Gastrocnemius medialis (tissue), 4 donors: ENCODE results near the gene ZBED5. TPM values are rescaled to one million over a fixed set of nuclear protein-coding genes. Genes with fewer than 3 reads are reported as not detected.
A peak's percentile ranks its signal among the peaks of the same experiment; 100 is the strongest.

Experiments
- ATAC-seq, 2 donors: fragments of 150-250 bp; one replicate each; pipeline ENCODE4 v1.9.1; 2016
- DNase-seq, 2 donors: peaks; one replicate each; pipeline ENCODE4 v3.0.0-alpha.2; 2019
- H3K27ac ChIP-seq, 4 donors: fragments of 200-600 bp; sonication (generic); 1 replicate in 1 of 4; 2 replicates in 3 of 4; pipeline ENCODE4 v1.5.1; 2016 to 2018; ENCODE audit warnings: mild to moderate bottlenecking in 2 of 4, moderate library complexity in 1 of 4
- H3K27me3 ChIP-seq, 3 donors: fragments of 200-600 bp; sonication (generic) in 2 of 3; 1 replicate in 1 of 3; 2 replicates in 2 of 3; pipeline versions ENCODE4 v1.5.1 to v1.6.0; 2016 to 2019; ENCODE audit warnings: mild to moderate bottlenecking in 1 of 3, moderate library complexity in 1 of 3
- H3K36me3 ChIP-seq, 2 donors: fragments of 200-600 bp; sonication (generic) in 1 of 2; one replicate each; pipeline ENCODE4 v1.5.1; 2017 to 2018
- H3K4me1 ChIP-seq, 2 donors: fragments of 200-600 bp; sonication (generic) in 1 of 2; one replicate each; pipeline ENCODE4 v1.5.1; 2016 to 2017; ENCODE audit warnings: mild to moderate bottlenecking in 2 of 2
- H3K4me3 ChIP-seq, 4 donors: fragments of 200-600 bp; sonication (generic) in 3 of 4; 1 replicate in 1 of 4; 2 replicates in 3 of 4; pipeline ENCODE4 v1.5.1; 2016 to 2019; ENCODE audit warnings: mild to moderate bottlenecking in 2 of 4
- H3K9me3 ChIP-seq, 3 donors: fragments of 200-600 bp; sonication (generic) in 2 of 3; 1 replicate in 1 of 3; 2 replicates in 2 of 3; pipeline ENCODE4 v1.5.1; 2016 to 2019
- CTCF ChIP-seq, 5 experiments: fragments of 450-650 bp in 3 of 5; fragments of 200-600 bp in 2 of 5; sonication (generic) in 2 of 5; IDR thresholded peaks in 4 of 5; conservative IDR thresholded peaks in 1 of 5; 1 replicate in 4 of 5; 2 replicates in 1 of 5; pipeline ENCODE4 v1.5.1; 2016 to 2019; ENCODE audit warnings: antibody characterized with exemption in 5 of 5, mild to moderate bottlenecking in 3 of 5, moderate library complexity in 3 of 5
- POLR2A ChIP-seq, 2 donors: fragments of 450-650 bp; IDR thresholded peaks; one replicate each; pipeline ENCODE4 v1.6.1; 2017; ENCODE audit warnings: antibody characterized with exemption in 2 of 2, mild to moderate bottlenecking in 2 of 2, moderate library complexity in 2 of 2
- in situ Hi-C, 4 donors: fragments of 200-750 bp; cut with MboI; loops; one replicate each; pipeline versions ENCODE4 v1.15.0 to v1.8.0; 2017; ENCODE audit warnings: low sequenced_read_pairs in 4 of 4
- intact Hi-C: fragments of 100-400 bp; cut with DNase I; formaldehyde crosslinking; loops from one replicate; pipeline ENCODE4 v1.15.1; 2023; ENCODE audit warnings: low total_unique reads
- total RNA-seq, 4 donors: library from RNA; depleted of rRNA; stranded (reverse); fragments of >200 nt; gene quantifications; one replicate each; pipeline versions ENCODE4 v1.1.0 to v1.2.3, GENCODE V29; 2016

ZBED5 gene
- 10 to 100 TPM; 11.3 to 36.3 (median 18.5) TPM for total RNA-seq

DNA sequence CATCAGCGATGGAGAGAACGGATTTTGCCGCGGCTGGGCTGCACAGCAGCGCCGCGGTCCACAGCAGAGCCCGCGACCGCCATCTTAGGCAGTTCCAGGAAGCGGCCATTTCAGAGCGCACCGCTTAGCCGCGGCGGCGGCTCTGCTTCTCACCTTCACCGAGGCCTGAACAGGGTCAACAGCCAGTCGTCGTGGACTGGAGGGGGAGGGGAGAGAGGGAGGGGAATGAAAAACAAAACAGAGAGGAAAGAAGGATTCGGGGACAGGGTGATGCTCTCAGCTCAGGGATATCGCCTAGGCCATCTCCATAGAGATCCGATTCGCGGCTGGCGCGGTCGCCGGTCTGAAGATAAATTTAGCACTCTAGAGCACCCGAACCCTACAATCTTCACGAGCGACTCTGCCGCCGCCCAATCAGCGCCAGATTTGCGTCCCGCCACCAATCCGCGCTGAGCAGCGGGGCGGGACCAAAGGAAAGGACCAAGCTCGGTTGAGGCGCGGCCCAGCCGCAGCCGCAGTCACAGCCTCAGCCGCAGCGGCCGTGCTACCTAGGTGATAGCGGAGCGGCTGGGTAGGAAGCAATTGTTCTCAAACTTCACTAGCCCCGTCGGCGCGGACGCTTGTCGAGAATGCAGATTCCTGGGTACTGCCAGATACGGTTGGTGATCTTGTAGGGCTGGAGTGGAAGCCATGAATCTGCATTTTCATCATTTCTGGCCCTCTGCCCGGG is at the start of gene ZBED5:
Gene ZBED5 (minus strand): TSS at position 345 of the 730 bp plus-strand sequence. CDS start 3,108 bp downstream, outside the sequence.
- H3K4me1 ChIP-seq: peaks cover 31 to 36% of the 10 kb centered on the region in 2 donors

GRCh38 chr11:10906521-10906920 is 48.7 kb upstream of the ZBED5 start:
- H3K27me3 ChIP-seq: no peaks in the 10 kb centered on the region
- in situ Hi-C loops (no loop called here), intact Hi-C loops (loop anchor here (1.0 to 10.0 kb wide), 2 partner anchors 114 to 238 kb away; no protein-coding TSS in a partner anchor)
- H3K4me1 ChIP-seq: peaks cover 12 to 17% of the 10 kb centered on the region in 2 donors
- H3K36me3 ChIP-seq: no peaks in the 10 kb centered on the region
- ATAC-seq (peak; percentile 51 to 75), DNase-seq (no peak)
- no peak overlapping the region for H3K4me3 ChIP-seq
- H3K27ac ChIP-seq: peak overlapping the region in 2 of 4 donors; percentile 9 to 51
- no peaks in the 10 kb centered on the region for H3K9me3 ChIP-seq
- TF ChIP-seq CTCF (IDR thresholded peaks at IDR 0.05 in 4 of 5, conservative IDR thresholded peaks at IDR 0.05 in 1 of 5) (peak in 3 of 5 experiments; percentile 4 to 45 (median 28)), POLR2A (IDR thresholded peaks at IDR 0.05) (no peak)

More for the DNA sequence above, at the start of gene ZBED5:
- peak; percentile 87 to 92 for ATAC-seq
- H3K27me3 ChIP-seq: no peaks in the 10 kb centered on the region
- peaks cover 0 to 33% of the 10 kb centered on the region in 2 donors for H3K36me3 ChIP-seq
- DNase-seq: peak; percentile 97 to 98
- H3K9me3 ChIP-seq: no peaks in the 10 kb centered on the region
- TF ChIP-seq POLR2A (IDR thresholded peaks at IDR 0.05) (peak; percentile 98 to 99), CTCF (IDR thresholded peaks at IDR 0.05 in 4 of 5, conservative IDR thresholded peaks at IDR 0.05 in 1 of 5) (peak in 2 of 5 experiments; percentile 6 to 43)
- in situ Hi-C loops: loop anchor here in 3 of 4 donors (5.0 to 10.0 kb wide), 3 partner anchors 44 to 56 kb away; partner anchors contain the start of gene EIF4G2 (in 1 of the 3)
- H3K27ac ChIP-seq: peak within 1 kb of the TSS; percentile 95 to 99 (median 98)
- intact Hi-C loops: loop anchor here (1.0 to 10.0 kb wide), 3 partner anchors 42 to 987 kb away; partner anchors contain the start of genes EIF4G2 and USP47
- H3K4me3 ChIP-seq: peak within 1 kb of the TSS; percentile 89 to 97 (median 94)

DNA sequence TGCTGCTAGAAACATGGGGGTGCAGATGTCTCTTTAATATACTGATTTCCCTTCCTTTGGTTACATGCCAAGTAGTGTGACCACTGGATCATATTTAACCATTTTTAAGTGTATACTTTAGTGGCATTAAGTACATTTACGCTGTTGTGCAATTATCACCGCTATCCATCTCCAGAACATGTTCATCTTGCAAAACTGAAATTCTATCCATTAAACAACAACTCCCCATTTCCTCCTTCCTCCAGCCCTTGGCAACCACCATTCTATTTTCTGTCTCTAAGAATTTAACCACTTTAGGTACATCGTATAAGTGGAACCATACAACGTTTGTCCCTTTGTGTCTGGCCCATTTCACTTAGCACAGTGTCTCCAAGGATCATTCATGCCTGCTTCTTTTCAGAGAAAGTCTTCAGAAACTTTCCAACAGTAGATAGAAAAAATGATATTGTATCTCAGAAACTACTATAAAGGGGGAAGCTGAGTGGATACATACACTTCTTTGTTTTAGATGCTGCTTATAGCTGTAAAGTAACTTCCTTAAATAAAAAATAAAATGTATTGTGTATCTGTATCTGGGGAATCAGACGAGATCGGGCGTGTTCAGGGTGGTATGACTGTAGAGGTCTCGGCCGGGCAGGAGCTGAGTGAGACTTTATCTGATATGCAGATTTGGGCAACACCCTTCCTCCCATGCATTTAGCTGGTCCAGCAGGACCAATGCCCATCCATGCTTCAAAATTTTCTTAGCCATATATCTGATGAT is 44.6 kb upstream of the ZBED5 start:
- no peaks in the 10 kb centered on the region for H3K36me3 ChIP-seq
- no peaks in the 10 kb centered on the region for H3K9me3 ChIP-seq
- peaks cover 48 to 52% of the 10 kb centered on the region in 2 donors for H3K4me1 ChIP-seq
- peak overlapping the region; percentile 88 to 96 (median 94) for H3K27ac ChIP-seq
- no peak for ATAC-seq
- TF ChIP-seq CTCF (IDR thresholded peaks at IDR 0.05 in 4 of 5, conservative IDR thresholded peaks at IDR 0.05 in 1 of 5) (no peak), POLR2A (IDR thresholded peaks at IDR 0.05) (no peak)
- no peaks in the 10 kb centered on the region for H3K27me3 ChIP-seq
- in situ Hi-C loops: loop anchor here in 1 of 4 donors (5.0 kb wide), 1 partner anchor 45 kb away; the partner anchor contains the start of gene ZBED5
- intact Hi-C loops: loop anchor here (10.0 kb wide), 1 partner anchor 242 kb away; no protein-coding TSS in a partner anchor
- H3K4me3 ChIP-seq: no peak overlapping the region
- DNase-seq: no peak

DNA sequence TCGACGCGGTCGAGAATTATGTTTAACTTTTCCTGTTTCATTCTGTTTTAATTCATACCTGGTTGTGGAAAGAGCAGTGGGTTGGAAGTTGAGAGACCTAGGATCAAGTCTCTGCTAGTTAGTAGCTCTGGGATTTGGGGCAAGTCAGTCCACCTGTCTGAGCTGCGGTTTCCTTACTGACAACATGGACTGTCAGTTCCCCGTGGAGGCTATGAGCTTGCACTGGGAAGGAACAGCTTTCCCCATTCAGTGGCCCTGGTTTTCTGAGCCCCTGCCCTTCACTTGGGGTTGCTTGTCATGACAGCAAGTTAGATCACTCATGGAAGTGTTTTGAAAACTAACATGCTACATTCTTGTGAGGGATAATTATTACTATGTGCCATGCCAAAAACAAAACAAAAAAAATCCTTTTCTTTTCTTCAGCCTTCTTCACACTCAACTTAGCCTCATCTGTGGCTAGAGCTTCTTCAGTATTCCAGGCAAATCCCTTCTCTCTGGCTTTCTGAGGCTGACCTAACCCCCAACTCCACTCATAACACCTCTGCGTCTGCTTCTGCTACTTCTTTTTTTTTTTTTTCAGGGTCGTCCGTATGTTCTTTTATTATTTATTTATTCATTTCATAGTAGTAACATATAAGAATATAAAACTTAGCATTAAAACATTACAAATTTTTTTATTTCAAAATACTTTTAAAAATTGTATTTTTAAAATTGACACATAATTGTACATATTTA is 43.0 kb upstream of the ZBED5 start:
- peak overlapping the region in 3 of 4 donors; percentile 7 to 55 (median 20) for H3K4me3 ChIP-seq
- no peaks in the 10 kb centered on the region for H3K36me3 ChIP-seq
- no peaks in the 10 kb centered on the region for H3K27me3 ChIP-seq
- no peak for TF ChIP-seq CTCF (IDR thresholded peaks at IDR 0.05 in 4 of 5, conservative IDR thresholded peaks at IDR 0.05 in 1 of 5)
- TF ChIP-seq POLR2A (IDR thresholded peaks at IDR 0.05): no peak
- DNase-seq (peak; percentile 60 to 63), ATAC-seq (peak; percentile 41 to 61)
- peak overlapping the region; percentile 88 to 96 (median 94) for H3K27ac ChIP-seq
- in situ Hi-C loops (loop anchor here in 1 of 4 donors (5.0 kb wide), 1 partner anchor 44 kb away; the partner anchor contains the start of gene ZBED5), intact Hi-C loops (loop anchor here (1.0 to 10.0 kb wide), 3 partner anchors 43 to 244 kb away; partner anchors contain the start of genes EIF4G2 and ZBED5)
- peaks cover 56 to 60% of the 10 kb centered on the region in 2 donors for H3K4me1 ChIP-seq
- H3K9me3 ChIP-seq: no peaks in the 10 kb centered on the region
